DOHH2 (cell line): Measurements from ENCODE around the gene C1orf226.

Experiments
- H3F3A ChIP-seq: fragments of 200-600 bp; sonication (generic), shearing (Covaris generic); 2 replicates; pipeline ENCODE4 v1.6.0; 2016; ENCODE audit warnings: antibody characterized with exemption, mild to moderate bottlenecking; ENCODE audit not compliant: control insufficient read depth, insufficient read depth
- H3K27ac ChIP-seq: fragments of 200-600 bp; sonication (generic); 2 replicates; pipeline ENCODE4 v1.5.1; 2014; ENCODE audit warnings: low read depth, mild to moderate bottlenecking, low read length, moderate library complexity
- H3K27me3 ChIP-seq: fragments of 200-600 bp; sonication (generic); 2 replicates; pipeline ENCODE4 v1.6.1; 2014; ENCODE audit warnings: mild to moderate bottlenecking, low read length, mixed read lengths; ENCODE audit not compliant: control insufficient read depth
- H3K36me3 ChIP-seq: fragments of 200-600 bp; sonication (generic); 2 replicates; pipeline ENCODE4 v1.6.1; 2014; ENCODE audit warnings: mild to moderate bottlenecking, low read length, moderate library complexity, mixed read lengths; ENCODE audit not compliant: control insufficient read depth
- H3K4me1 ChIP-seq: fragments of 200-600 bp; sonication (generic); 2 replicates; pipeline ENCODE4 v1.6.1; 2014; ENCODE audit warnings: mild to moderate bottlenecking, low read length, mixed read lengths; ENCODE audit not compliant: control insufficient read depth
- H3K4me2 ChIP-seq: fragments of 200-600 bp; sonication (generic); 2 replicates; pipeline ENCODE4 v1.6.0; 2014; ENCODE audit warnings: mild to moderate bottlenecking, low read length, moderate library complexity
- H3K4me3 ChIP-seq: fragments of 200-600 bp; sonication (generic); 2 replicates; pipeline ENCODE4 v1.5.1; 2014; ENCODE audit warnings: mild to moderate bottlenecking, low read length, mixed read lengths
- H3K79me2 ChIP-seq: fragments of 200-600 bp; sonication (generic); 2 replicates; pipeline ENCODE4 v1.6.1; 2014; ENCODE audit warnings: mild to moderate bottlenecking, low read length, mixed read lengths; ENCODE audit not compliant: control insufficient read depth
- H3K9me2 ChIP-seq: fragments of 200-600 bp; sonication (generic); replicated peaks from 2 replicates; pipeline ENCODE4 v1.6.1; 2014; ENCODE audit warnings: mild to moderate bottlenecking, low read length, mixed read lengths; ENCODE audit not compliant: control insufficient read depth
- H3K9me3 ChIP-seq: fragments of 200-600 bp; sonication (generic); 2 replicates; pipeline ENCODE4 v1.6.1; 2014; ENCODE audit warnings: antibody characterized with exemption, low read length, mixed read lengths; ENCODE audit not compliant: control insufficient read depth, insufficient read depth
- H4K20me1 ChIP-seq: fragments of 200-600 bp; sonication (generic); 2 replicates; pipeline ENCODE4 v1.6.0; 2014; ENCODE audit warnings: low read depth, mild to moderate bottlenecking, antibody characterized with exemption, low read length, moderate library complexity; ENCODE audit not compliant: control insufficient read depth, insufficient read depth
- EZH2phosphoT487 ChIP-seq: fragments of 200-600 bp; sonication (generic); IDR thresholded peaks from 2 replicates; pipeline ENCODE4 v1.6.1; 2017; ENCODE audit warnings: borderline replicate concordance, mild to moderate bottlenecking, antibody characterized with exemption, low read length, moderate library complexity, mixed read lengths
- TF ChIP-seq, protein P1 (sequence below): fragments of 200-600 bp; sonication (generic); IDR thresholded peaks from one replicate; pipeline ENCODE4 v1.5.1; 2014; ENCODE audit warnings: antibody characterized with exemption, mild to moderate bottlenecking, low read depth, low read length; ENCODE audit not compliant: poor library complexity, severe bottlenecking

Gene C1orf226

DNA sequence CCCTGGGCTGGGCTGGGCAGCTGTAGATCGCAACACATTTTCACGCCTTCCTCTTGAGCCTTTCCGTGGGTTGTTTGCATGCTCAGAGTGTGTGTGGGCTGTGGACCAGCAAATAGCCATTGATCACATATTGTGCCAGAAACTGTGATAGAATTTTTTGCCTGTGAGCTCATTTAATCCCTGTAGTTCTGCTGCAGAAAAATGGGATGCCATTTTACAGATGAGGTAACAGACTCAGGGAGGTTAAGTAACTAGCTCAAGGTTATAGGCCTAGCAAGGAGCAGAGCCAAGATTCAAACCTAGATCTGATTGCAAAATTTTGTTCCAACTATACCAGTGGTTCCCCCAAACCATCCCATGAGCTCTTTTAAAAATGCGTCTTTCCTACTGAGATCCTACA is 15.4 kb upstream of the C1orf226 start:
- H3K36me3 ChIP-seq: no peaks in the 10 kb centered on the region
- no peak overlapping the region for H3K27ac ChIP-seq
- no peaks in the 10 kb centered on the region for H4K20me1 ChIP-seq
- H3K9me2 ChIP-seq: no peaks in the 10 kb centered on the region
- H3K9me3 ChIP-seq: no peaks in the 10 kb centered on the region
- no peaks in the 10 kb centered on the region for H3F3A ChIP-seq
- no peak overlapping the region for H3K4me2 ChIP-seq
- peaks cover 8% of the 10 kb centered on the region for H3K27me3 ChIP-seq
- H3K4me3 ChIP-seq: no peak overlapping the region
- H3K79me2 ChIP-seq: no peaks in the 10 kb centered on the region
- no peaks in the 10 kb centered on the region for H3K4me1 ChIP-seq
- TF ChIP-seq EZH2phosphoT487: no peak

DNA sequence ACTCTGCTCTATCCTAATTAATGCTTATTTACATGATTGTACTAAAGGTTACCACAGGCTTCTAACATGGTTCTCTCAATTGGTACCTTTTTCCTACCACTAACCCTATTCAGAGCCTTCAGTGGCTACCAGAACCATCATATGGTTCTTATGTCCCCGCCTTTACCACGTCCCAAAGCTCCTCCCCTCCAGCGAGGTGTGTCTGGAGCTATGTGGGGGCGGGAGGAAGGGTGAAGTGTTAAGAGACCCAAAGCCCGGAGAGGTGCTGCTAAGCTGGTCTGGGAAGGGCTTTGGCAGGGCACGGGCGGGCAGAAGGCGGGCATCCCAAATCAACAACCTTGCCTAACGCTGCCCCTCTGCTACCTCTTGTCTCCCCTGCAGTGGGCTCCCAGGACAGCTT is 14.9 kb upstream of the C1orf226 start:
- no peaks in the 10 kb centered on the region for H3K9me2 ChIP-seq
- no peaks in the 10 kb centered on the region for H3K4me1 ChIP-seq
- peaks cover 8% of the 10 kb centered on the region for H3K27me3 ChIP-seq
- no peaks in the 10 kb centered on the region for H4K20me1 ChIP-seq
- H3K27ac ChIP-seq: no peak overlapping the region
- no peaks in the 10 kb centered on the region for H3K36me3 ChIP-seq
- H3K9me3 ChIP-seq: no peaks in the 10 kb centered on the region
- H3F3A ChIP-seq: no peaks in the 10 kb centered on the region
- H3K79me2 ChIP-seq: no peaks in the 10 kb centered on the region
- no peak overlapping the region for H3K4me3 ChIP-seq
- no peak overlapping the region for H3K4me2 ChIP-seq
- TF ChIP-seq EZH2phosphoT487: no peak
- TF ChIP-seq, protein P1, sequence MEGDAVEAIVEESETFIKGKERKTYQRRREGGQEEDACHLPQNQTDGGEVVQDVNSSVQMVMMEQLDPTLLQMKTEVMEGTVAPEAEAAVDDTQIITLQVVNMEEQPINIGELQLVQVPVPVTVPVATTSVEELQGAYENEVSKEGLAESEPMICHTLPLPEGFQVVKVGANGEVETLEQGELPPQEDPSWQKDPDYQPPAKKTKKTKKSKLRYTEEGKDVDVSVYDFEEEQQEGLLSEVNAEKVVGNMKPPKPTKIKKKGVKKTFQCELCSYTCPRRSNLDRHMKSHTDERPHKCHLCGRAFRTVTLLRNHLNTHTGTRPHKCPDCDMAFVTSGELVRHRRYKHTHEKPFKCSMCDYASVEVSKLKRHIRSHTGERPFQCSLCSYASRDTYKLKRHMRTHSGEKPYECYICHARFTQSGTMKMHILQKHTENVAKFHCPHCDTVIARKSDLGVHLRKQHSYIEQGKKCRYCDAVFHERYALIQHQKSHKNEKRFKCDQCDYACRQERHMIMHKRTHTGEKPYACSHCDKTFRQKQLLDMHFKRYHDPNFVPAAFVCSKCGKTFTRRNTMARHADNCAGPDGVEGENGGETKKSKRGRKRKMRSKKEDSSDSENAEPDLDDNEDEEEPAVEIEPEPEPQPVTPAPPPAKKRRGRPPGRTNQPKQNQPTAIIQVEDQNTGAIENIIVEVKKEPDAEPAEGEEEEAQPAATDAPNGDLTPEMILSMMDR: no peak

DNA sequence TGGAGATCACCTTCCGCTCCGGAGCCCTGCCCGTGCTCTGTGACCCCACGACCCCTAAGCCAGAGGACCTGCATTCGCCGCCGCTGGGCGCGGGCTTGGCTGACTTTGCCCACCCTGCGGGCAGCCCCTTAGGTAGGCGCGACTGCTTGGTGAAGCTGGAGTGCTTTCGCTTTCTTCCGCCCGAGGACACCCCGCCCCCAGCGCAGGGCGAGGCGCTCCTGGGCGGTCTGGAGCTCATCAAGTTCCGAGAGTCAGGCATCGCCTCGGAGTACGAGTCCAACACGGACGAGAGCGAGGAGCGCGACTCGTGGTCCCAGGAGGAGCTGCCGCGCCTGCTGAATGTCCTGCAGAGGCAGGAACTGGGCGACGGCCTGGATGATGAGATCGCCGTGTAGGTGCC is 14.5 kb upstream of the C1orf226 start:
- Histone ChIP-seq H3K27me3 (peaks cover 8% of the 10 kb centered on the region), H3K9me3 (no peaks in the 10 kb centered on the region), H3K4me1 (no peaks in the 10 kb centered on the region), H3F3A (no peaks in the 10 kb centered on the region), H3K4me2 (no peak overlapping the region), H3K27ac (no peak overlapping the region), H4K20me1 (no peaks in the 10 kb centered on the region), H3K36me3 (no peaks in the 10 kb centered on the region), H3K79me2 (no peaks in the 10 kb centered on the region), H3K9me2 (no peaks in the 10 kb centered on the region), H3K4me3 (no peak overlapping the region)
- no peak for TF ChIP-seq EZH2phosphoT487
- TF ChIP-seq, protein P1: no peak

DNA sequence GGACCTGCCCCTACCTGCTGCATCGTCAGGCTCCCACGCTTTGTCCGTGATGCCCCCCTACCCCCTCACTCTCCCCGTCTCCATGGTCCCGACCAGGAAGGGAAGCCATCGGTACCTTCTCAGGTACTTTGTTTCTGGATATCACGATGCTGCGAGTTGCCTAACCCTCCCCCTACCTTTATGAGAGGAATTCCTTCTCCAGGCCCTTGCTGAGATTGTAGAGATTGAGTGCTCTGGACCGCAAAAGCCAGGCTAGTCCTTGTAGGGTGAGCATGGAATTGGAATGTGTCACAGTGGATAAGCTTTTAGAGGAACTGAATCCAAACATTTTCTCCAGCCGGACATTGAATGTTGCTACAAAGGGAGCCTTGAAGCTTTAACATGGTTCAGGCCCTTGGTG is 13.8 kb upstream of the C1orf226 start:
- peaks cover 6% of the 10 kb centered on the region for H3K27me3 ChIP-seq
- no peaks in the 10 kb centered on the region for H4K20me1 ChIP-seq
- no peaks in the 10 kb centered on the region for H3K9me2 ChIP-seq
- H3F3A ChIP-seq: no peaks in the 10 kb centered on the region
- H3K79me2 ChIP-seq: no peaks in the 10 kb centered on the region
- H3K4me1 ChIP-seq: no peaks in the 10 kb centered on the region
- no peaks in the 10 kb centered on the region for H3K9me3 ChIP-seq
- no peak overlapping the region for H3K27ac ChIP-seq
- no peak overlapping the region for H3K4me2 ChIP-seq
- H3K4me3 ChIP-seq: no peak overlapping the region
- H3K36me3 ChIP-seq: no peaks in the 10 kb centered on the region
- TF ChIP-seq, protein P1: no peak
- no peak for TF ChIP-seq EZH2phosphoT487
